GM12878 (cell line): ENCODE results near the gene INPP5D. TPM values are rescaled to one million over a fixed set of nuclear protein-coding genes. Genes with fewer than 3 reads are reported as not detected.

Experiments used
- MXI1 ChIP-seq: fragments of 150-350 bp; IDR thresholded peaks from 2 replicates; pipeline ENCODE4 v1.6.1; 2011; ENCODE audit warnings: low read depth, mild to moderate bottlenecking, inconsistent platforms, low read length, improper control_type of control experiment
- polyA plus RNA-seq, 11 experiments: library from polyadenylated mRNA; depleted of rRNA in 4 of 11; unstranded in 6 of 11; stranded (reverse) in 5 of 11; fragments of >200 nt; fragmentation: Nextera tagmentation in 4 of 11; fragmentation: Illumina TruSeq in 1 of 11; extraction: Ambion mirVana in 4 of 11; extraction: Trizol in 1 of 11; gene quantifications; 1 replicate in 1 of 11; 2 replicates in 10 of 11; pipeline versions ENCODE4 v1.2.1 to v1.2.3, GENCODE V29; 2011 to 2016; ENCODE audit warnings: inconsistent platforms in 2 of 11, missing spikeins in 2 of 11, low read depth in 1 of 11
- total RNA-seq, 4 experiments: library from RNA; depleted of rRNA in 3 of 4; stranded (reverse); fragments of >200 nt in 3 of 4; fragmentation: Illumina TruSeq in 1 of 4; extraction: Trizol in 1 of 4; gene quantifications; 2 replicates each; pipeline versions ENCODE4 v1.2.1 to v1.2.3, GENCODE V29; 2013 to 2021
- TF ChIP-seq, protein P1 (sequence below): fragments of 450-650 bp; conservative IDR thresholded peaks from 2 replicates; pipeline ENCODE4 v1.6.1; 2017; ENCODE audit warnings: mild to moderate bottlenecking, moderate library complexity
- TF ChIP-seq, protein P2 (sequence below): fragments of 450-650 bp; IDR thresholded peaks from 2 replicates; pipeline ENCODE4 v1.6.1; 2016; ENCODE audit warnings: mild to moderate bottlenecking, moderate library complexity, borderline replicate concordance

Gene INPP5D
- total and polyA plus RNA-seq, 10 of the 15 experiments (the other 5 are each of a cell fraction or from before 2014, with no cell fraction given), result 11.8 to 139 (median 88.8) TPM

DNA sequence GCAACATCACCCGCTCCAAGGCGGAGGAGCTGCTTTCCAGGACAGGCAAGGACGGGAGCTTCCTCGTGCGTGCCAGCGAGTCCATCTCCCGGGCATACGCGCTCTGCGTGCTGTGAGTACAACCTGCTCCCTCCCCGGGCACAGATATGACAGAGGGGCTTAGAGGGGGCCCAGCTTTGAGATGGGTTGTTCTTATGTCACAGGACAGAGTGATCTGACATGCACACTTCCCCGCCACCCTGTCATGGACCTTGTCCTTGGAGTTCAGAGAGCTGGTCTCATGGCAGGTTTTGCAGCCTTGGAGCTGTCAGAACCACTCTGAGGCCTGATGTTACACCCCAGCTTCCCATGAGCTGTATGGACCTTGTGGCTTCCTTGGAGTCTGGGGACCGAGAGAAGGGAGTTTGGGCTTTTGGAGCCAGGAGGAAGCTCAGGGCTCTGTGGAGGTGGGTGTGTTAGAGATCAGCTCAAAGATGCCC is 398 bp downstream of the INPP5D start (continued):
- TF ChIP-seq, protein P1, sequence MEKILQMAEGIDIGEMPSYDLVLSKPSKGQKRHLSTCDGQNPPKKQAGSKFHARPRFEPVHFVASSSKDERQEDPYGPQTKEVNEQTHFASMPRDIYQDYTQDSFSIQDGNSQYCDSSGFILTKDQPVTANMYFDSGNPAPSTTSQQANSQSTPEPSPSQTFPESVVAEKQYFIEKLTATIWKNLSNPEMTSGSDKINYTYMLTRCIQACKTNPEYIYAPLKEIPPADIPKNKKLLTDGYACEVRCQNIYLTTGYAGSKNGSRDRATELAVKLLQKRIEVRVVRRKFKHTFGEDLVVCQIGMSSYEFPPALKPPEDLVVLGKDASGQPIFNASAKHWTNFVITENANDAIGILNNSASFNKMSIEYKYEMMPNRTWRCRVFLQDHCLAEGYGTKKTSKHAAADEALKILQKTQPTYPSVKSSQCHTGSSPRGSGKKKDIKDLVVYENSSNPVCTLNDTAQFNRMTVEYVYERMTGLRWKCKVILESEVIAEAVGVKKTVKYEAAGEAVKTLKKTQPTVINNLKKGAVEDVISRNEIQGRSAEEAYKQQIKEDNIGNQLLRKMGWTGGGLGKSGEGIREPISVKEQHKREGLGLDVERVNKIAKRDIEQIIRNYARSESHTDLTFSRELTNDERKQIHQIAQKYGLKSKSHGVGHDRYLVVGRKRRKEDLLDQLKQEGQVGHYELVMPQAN, result peak; percentile 9; the same call in 1 of the 2 replicates
- TF ChIP-seq MXI1, result peak; percentile 84
- TF ChIP-seq, protein P2, sequence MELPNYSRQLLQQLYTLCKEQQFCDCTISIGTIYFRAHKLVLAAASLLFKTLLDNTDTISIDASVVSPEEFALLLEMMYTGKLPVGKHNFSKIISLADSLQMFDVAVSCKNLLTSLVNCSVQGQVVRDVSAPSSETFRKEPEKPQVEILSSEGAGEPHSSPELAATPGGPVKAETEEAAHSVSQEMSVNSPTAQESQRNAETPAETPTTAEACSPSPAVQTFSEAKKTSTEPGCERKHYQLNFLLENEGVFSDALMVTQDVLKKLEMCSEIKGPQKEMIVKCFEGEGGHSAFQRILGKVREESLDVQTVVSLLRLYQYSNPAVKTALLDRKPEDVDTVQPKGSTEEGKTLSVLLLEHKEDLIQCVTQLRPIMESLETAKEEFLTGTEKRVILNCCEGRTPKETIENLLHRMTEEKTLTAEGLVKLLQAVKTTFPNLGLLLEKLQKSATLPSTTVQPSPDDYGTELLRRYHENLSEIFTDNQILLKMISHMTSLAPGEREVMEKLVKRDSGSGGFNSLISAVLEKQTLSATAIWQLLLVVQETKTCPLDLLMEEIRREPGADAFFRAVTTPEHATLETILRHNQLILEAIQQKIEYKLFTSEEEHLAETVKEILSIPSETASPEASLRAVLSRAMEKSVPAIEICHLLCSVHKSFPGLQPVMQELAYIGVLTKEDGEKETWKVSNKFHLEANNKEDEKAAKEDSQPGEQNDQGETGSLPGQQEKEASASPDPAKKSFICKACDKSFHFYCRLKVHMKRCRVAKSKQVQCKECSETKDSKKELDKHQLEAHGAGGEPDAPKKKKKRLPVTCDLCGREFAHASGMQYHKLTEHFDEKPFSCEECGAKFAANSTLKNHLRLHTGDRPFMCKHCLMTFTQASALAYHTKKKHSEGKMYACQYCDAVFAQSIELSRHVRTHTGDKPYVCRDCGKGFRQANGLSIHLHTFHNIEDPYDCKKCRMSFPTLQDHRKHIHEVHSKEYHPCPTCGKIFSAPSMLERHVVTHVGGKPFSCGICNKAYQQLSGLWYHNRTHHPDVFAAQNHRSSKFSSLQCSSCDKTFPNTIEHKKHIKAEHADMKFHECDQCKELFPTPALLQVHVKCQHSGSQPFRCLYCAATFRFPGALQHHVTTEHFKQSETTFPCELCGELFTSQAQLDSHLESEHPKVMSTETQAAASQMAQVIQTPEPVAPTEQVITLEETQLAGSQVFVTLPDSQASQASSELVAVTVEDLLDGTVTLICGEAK, result 0 out of 2 replicates have a peak, but pooled peaks have one; percentile 24
- TF ChIP-seq, all 136 proteins: peak for 8
